HG03039 (cell line): Measurements from ENCODE around the gene NKAPL.
"Not testable (repeated sequence)": the region's sequence is repeated elsewhere in the genome, so short reads cannot be mapped to it uniquely, and the experiment has no call there.

Source experiments
- ATAC-seq: cut with Tn5 transposase; IDR thresholded peaks from one replicate; pipeline ENCODE4 v1.9.1; 2021; ENCODE audit warnings: mild to moderate bottlenecking, moderate library complexity; ENCODE audit not compliant: unreplicated experiment

Gene NKAPL

DNA sequence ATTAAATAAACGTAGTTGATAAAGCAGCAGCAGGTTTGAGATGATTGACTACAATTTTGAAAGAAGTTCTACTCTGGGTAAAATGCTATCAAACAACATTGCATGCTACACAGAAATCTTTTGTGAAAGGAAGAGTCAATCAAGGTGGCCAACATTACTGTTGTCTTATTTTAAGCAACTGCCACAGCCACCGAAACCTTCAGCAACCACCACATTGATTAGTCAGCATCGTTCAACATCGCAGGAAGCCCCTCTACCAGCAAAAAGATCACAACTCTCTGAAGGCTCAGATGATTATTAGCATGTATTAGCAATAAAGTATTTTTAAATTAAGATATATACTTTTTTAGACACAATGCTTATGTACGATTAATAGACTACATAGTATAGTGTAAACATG is 36.2 kb downstream of the NKAPL start:
- ATAC-seq, result no peak

DNA sequence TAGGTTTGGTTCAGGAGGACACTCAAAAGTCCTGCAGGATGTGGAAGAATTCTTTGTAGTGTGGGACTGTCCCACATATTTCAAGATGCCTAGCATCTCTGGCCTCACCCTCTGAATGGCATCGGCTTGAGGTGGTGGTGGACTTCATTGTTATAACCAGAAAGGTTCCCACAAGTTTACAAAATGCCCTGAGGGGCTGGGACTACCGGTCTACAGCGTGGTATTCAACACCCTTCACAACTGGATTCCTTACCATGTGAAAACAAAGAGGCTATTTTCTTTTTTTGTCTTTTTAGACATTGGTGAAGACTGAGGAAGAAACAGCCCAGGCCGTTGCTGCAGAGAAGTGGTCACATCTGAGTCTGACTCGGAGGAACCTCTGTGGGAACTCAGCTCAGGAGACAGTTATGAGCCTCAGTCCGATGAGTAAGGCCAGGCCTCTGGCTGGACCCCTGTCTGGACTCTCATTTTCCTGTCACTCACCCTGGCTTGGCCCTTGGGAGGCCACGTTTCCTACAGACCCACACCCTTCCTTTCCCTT is 37.5 kb downstream of the NKAPL start:
- no peak for ATAC-seq

DNA sequence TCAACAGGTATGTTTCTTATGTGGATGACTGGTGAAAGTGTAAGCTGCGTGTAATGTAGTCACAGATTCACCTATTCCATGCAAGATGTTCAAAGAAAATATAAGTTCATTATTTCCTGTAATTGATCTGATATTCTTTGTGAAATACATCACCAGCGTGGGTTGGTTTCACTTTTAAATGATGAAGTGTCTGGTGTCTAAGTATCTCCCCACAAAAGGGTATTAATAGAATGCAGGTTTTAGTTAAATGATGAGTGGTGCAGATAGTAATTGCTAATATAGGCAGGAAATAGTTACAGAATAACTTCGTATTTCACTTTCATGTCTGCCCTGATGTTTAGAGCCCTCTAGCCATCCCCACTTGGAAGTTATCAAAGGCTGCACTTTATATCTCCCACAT is 44.5 kb downstream of the NKAPL start:
- no peak for ATAC-seq

DNA sequence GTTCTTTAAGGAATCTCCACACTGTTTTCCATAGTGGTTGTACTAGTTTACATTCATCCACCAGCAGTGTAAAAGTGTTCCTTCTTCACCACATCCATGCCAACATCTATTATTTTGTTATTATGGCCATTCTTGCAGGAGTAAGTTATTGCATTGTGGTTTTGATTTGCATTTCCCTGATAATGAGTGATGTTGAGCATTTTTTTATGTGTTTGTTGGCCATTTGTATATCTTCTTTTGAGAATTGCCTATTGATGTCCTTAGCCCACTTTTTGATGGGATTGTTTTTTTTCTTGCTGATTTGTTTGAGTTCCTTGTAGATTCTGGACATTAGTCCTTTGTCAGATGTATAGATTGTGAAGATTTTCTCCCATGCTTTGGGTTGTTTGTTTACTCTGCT is 47.3 kb downstream of the NKAPL start:
- ATAC-seq, result not testable (repeated sequence)
